Fibroblast of gingiva (primary cell): ENCODE measurements around the gene UVRAG.

Experiments
- DNase-seq: peaks from one replicate; pipeline ENCODE4 v3.0.0-alpha.2; 2011; ENCODE audit warnings: low read depth

The UVRAG gene

DNA sequence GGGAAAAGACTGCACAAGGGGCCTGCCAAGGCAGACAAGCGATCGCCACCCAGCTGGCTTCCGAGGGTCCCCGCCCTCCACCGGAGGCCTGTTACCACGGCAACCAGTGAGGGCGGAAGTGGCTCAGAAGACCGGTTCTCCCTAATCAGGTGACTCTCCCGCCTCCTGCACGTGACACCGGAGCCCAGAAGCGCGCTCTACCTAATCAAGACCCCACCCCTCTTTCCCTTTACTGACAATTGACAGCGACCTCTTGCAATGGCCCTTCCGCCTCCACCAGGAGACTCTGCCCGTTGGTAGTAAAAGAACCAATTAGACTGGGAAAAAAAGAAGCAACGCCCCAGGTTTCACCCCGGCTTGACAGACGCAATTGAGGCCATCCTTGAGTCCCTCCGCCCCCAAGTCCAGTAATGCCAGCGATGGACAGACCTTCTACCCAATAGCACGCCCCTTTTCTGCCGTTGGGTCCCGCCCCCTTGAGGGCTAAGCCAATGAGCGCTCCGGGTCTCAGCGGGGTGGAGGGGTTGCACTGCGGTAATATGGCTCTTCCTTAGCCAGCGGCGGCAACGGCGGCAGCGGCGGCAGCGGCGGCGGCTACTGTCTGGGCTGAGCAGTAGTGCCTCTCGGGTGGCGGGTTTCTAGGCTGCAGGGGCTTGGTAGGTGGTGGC is at the start of gene UVRAG:
Gene UVRAG (plus strand): TSS at position 534 of the 668 bp plus-strand sequence. CDS start 198 bp downstream, outside the sequence.
- peak; percentile 99 for DNase-seq

DNA sequence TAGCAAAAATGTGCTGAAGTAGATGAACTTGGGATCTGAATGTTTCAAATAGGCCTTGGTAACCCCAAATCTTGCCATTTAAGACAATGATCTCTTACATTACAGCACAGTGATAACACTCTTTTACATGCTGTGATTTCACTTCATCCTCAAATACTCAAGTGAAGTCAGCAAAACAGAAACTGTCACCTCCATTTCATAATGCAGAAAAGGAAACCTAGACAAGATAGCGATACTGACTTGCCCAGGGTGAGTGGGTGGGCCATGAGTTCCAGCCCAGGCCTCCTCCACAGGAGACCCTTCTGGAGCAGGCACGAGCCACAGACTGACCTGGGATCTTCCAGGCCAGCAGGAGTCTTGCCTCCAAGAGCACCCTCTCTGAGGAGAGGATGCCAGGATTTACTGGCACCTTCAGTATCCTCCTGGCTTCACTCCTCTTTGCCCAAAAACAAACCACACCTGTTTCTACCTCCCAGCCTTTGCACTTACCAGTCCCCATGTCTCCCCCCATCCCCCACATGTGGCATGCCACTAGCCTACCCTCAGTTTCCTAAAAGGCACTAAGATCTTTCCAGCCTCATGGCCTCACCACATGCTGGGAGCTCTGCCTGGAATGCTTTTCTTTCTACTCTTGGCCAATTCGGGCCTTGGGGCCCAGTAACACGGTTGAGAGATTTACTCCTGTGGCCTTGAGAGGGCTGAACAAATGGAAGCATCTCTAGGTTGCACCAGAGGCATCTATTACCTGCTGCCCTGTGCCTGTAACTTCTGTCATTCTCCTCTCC is 48.4 kb upstream of the UVRAG start:
- DNase-seq = no peak

DNA sequence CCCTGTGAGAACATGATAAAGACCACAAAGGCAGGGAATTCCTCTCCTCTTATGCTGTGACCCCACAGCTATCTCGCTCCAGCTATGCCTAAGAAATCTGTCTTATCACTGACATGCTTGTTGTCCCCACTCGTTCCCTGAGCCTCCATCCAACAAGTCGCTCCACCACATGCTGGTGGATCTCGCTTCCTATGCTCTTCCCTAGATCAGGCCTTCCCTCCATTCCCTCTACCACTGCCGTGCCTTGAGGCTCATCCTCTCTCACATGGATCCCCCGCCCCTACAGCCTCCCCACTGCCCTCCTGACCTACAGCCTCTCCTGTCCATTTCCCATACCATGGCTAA is 47.8 kb upstream of the UVRAG start:
- no peak for DNase-seq

DNA sequence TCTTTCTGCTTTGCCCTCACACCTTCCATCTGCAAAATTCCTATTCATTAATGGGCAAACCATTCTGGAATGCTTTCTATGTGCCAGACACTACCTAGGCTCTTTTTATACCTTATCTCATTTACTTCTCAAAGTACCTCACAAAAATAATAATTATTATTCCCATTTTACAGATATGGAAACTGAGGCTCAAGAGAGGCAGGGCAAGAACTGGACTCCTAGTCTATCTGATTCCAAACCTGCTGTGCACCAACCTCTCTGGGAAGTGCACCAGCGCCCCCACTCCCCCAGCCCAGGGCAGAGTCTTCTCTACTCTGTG is 47.3 kb upstream of the UVRAG start:
- DNase-seq = no peak

DNA sequence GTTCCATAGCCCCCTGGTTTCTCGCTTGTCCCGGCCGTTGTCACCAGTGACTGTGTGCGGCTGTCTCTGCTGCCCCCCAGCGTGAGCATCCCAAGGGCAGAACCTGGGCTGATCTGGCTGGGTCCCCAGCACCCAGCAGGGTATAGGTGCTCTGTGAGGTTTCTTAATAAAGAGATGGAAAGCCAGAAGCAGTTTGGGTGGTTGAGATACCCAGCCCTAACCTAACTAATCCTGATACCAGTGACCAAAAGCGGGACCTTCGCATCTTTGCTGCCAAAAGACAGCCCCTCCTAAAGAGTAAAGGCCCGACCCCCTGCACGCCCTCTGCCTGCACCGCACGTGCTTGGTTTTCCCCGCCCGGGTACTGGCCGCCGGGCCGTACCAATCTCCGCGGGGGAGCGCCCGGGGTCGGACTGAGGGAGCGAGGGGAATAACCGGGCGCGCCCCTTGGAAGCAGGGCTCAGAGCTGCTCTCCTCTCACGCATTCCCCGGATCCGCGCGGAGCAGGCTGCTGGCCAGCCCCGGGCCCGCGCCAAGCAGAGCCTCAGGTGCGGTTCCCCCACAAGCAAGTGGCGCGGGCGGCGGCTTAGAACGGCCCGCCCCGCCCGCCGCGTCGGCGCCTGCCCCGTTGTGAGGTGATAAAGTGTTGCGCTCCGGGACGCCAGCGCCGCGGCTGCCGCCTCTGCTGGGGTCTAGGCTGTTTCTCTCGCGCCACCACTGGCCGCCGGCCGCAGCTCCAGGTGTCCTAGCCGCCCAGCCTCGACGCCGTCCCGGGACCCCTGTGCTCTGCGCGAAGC is 46.7 kb upstream of the UVRAG start, which contains the start of gene DGAT2:
Gene DGAT2 (plus strand): TSS at position 667 of the 797 bp plus-strand sequence. CDS start 214 bp downstream, outside the sequence.
- peak; percentile 37 for DNase-seq

DNA sequence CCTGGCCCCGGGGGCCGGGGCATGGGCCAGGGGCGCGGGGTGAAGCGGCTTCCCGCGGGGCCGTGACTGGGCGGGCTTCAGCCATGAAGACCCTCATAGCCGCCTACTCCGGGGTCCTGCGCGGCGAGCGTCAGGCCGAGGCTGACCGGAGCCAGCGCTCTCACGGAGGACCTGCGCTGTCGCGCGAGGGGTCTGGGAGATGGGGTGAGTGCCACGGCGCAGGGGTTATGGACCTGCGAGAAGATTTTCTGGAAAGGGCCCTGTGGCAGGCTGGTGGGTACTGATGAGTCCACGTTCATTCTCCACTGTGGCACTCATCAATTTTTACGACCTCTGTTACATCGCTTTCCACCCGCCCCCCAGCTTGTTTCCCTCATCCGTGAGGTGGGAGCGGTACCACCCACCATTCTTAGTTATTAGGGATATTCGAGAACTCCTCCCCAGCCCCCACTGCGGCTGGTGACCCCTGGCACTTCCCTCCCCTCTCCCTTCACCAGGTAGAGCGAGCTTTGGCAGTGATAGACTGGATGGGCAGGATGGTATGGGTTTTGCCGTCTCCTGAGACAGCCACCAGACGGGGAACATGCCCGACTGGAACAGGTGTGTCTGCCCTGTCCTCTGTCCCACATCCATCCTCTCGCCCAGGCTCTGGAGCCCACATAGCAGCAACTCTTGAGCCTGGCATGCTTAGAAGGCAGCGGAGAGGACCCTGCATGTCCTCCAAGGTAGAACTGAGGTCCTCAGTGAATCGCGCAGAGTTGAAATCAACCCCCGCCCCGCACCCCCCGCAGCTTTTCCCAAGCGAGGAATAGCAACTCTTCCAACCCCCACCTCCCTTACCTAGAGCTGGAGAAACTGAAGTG is 45.9 kb upstream of the UVRAG start:
- DNase-seq = no peak

DNA sequence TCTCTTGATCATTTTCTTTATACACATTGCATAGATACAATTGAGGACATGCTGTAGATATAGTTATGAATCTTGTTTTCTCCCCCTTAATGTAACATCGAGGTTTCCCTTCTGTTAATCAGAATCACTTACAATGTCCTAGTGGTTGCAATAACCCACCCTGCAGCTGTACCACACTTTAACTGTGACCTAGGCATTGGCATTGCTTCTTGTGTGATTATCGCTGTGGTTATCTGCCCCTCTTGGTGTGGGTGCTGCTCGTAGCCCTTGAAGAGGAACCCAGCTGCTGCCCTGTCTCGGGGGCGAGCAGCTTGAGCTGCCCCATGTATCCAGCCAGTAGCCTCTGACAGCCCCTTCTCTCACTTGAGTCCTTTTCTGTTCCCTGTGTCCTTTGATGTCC is 44.9 kb upstream of the UVRAG start:
- no peak for DNase-seq

DNA sequence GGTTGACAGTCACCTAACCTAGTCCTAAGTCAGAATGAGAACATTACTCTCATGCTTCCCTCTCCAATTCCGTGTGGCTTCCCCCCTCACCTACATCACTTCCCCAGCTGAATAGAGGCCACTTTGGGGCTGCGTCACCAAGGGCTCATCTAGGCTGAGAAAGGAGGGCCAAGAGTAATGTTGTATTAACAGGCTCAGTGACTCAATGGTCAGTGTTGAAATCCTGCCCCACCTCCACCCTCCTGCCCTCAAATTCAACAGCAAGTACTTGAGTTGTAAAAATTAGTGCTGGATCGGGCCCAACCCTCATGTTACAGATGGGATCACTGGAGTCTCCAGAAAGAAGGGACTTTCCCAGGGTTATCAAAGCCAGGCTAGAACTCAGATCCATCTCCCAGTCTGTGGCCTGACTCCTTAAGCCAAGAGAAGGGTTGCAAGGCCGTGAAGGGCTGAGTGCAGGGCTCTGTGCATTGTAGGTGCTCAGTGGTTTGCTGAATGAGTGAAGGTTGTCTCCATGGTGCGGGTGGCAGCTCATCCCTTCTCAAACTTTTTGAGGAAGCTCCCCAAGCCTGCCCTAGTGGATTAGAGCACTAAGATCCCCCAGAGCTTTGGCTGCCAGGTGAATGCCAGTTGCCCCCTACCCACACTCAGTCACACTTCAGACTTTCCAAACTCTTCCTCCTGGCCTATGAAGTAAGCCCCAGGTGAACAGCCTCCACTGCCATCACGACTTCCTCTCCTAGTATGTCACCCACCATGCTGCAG is 43.2 kb upstream of the UVRAG start:
- peak; percentile 56 for DNase-seq

DNA sequence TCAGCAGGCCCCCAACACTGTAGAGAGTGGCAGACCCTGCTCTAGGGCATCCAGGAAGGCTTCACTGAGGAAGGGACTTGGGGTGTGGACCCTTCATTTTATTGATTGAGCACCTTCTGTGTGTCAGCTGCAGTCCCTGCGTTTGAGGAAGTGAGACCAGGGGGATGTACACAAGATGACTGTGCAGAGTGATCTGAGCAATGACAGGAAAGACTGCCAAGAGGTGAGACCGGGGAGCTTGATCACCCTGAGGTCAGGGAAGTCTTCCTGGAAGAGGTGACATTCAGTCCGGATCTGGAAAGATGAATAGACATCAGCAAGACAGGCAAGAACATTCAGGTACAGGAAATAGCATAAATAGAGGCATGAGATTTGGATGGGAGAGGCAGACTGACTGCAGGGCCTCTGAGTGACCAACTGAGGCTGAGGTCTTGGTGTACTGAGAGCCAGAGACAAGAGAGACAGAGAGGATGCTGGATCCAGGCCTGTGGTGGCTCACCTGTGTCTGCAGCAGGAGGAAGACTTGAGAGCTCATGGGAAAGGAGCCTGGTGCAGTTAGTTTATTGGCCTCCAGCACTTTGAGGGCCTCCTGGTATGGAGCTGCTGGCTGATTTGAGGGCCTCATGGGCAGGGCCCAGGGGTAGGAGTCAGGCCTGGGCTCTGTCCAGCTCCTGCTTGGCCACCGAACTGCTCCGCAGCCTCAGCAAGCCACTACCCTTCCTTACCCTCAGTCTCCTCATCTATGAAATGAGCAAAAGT is 41.2 kb upstream of the UVRAG start:
- no peak for DNase-seq

DNA sequence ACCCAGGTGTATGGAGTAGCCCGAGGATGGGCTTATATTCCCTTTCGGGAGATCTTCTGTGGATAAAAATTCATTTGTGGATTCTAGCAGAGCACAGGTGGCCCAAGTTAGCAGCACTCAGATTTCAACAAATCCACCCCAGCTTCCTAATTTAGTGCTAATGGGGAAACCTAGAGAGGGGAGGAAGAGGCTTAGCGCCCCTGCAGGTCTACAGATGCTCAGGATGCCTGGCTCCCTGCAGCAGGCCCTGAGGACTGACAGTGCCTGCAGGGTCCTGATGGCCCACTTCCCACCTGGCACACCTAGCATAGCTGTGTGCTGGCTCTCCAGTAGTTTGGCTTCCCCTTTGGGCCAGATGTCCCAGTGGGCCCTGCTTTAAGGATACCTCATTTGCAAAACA is 40.0 kb upstream of the UVRAG start:
- DNase-seq = no peak

DNA sequence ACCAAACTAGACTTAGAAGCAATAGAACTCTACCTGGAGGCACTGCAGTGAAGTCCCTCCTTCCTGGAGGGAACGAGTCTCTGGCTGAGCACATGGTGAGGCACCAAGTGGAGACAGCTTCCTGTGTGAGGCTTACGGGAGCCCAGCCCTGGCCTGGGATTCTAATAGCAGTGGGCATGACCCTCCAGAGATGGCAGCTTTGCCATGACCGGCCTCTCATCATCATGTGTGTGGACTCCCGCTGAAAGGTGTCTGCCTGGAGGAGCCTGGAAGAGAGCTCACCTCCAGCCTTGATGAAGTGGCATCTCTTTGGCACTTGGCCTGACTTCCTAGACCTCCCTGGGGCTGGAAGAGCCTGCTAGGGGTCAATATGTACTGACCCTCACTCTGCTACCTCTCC is 38.5 kb upstream of the UVRAG start:
- DNase-seq = no peak

DNA sequence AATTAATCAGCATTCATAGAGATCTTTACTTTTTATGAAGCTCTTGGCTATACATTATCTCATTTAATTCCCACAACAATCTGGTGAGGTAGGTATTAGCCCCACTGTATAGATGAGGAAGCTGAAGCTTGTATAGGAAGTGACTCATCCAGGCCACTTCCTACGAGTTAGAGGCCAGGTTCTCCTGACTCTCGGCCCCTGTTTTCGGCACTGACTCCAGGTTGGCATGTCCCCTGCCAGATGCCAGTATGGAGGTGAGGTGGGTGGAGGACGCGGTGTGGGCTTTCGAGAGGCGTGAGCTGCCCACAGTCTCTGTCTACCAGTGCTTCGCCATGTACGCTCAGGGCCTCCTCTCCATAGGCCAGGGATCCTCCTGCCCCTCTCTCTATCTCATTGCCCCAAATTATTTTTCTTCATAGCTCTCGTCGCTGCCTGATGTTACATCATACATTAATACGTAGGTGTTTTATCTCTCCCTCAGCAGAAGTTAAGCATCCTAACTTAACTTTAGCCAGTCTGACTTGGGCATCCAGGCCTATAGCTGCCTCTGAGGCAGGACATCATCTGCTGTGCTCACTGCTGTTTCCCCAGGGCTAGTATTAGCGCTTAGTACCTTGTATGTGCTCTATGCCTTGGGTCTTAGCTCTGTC is 37.4 kb upstream of the UVRAG start:
- DNase-seq = no peak

DNA sequence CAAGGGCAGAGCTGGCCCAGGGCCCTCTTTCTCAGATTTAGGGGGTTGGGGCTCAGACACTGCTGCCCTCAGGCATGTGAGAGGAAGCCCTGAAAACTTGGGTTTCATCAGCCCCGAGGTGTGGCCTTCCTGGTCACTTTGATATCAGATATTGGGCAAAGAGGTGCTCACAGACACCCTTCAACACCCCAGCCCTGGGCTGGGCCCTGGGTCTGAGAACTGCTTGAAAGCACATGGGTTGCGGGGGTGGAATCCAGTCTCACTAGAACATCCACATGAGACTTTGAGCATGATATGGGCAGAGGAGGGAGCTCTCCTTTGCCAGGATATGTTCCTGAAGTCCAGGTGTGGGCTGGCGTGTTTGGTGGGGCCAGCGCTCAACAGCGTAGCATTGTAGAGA is 36.0 kb upstream of the UVRAG start:
- DNase-seq = no peak

DNA sequence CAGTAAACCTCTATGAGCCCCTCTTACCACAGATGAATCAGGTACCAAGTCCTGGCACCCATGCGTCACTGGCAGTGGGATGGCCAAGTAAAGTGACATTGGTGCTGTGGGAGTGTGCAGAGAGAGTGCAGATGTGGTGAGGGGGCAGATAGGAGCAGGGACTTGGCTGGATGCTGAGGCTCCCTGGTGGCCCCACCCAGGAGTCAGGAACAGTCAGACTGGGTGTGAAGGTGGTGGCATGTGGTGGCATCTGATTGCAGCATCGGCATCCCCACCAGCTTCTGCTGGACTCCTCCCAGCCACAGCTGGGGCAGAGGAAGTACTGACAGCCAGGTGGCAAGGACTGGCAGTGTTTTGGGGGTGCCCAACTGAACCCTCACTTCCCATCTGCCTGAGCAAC is 35.0 kb upstream of the UVRAG start:
- no peak for DNase-seq

DNA sequence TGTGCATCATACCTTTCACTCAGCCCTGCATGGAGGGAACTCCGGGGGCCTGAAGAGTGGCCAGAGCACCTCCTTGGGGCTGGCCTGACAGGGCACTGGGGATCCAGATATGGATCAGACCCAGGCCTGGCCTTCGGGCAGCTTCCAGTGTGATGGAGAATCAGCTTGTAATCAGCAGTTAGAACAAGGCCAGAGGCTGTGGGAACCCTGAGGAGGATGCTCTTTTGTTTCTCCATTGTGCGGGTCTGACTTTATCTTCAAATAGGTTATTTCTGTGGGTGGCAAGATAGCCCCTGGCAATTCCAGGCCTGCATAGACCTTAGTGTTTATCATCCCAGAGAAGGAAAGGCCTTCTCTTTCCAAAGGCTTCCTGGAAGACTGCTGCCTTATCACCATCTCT is 34.1 kb upstream of the UVRAG start:
- DNase-seq = no peak

DNA sequence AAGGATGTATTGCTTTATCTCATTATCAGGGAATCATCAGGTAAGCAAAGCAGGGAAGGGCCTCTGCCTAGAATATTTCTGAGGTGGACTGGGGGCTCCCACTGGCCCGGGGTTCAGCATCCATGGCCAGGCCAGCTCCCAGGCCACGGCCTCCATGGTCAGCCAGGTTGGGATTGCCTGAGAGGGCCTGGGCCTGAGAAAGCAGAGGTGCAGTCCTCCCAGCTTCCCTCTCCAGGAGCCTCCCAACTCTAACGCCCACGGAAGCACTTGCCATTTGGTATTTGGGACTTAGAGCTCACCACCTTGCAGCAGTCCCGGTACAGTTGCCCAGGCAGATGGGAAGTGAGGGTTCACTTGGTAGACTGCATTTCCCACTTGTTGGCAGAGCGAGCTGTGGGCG is 33.7 kb upstream of the UVRAG start:
- no peak for DNase-seq

DNA sequence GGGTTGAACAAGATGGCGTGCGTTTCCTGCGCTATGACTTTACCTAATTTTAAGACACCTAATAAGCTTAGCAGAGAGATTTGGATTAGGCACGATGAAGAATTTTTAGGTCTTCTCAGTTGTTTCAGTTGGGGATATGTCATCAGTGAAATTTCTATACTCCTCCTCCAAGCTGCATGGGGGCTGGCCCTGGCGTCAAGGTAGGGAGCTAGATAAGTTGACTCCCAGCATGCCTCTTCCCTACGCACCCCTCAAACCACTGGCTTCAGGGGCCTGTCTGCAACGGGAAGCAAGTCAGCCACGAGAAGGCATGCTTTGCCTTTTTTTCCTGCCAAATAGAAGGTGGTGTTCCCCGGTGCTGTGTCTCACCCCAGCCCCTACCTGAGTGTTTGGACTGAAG is 33.2 kb upstream of the UVRAG start:
- no peak for DNase-seq

DNA sequence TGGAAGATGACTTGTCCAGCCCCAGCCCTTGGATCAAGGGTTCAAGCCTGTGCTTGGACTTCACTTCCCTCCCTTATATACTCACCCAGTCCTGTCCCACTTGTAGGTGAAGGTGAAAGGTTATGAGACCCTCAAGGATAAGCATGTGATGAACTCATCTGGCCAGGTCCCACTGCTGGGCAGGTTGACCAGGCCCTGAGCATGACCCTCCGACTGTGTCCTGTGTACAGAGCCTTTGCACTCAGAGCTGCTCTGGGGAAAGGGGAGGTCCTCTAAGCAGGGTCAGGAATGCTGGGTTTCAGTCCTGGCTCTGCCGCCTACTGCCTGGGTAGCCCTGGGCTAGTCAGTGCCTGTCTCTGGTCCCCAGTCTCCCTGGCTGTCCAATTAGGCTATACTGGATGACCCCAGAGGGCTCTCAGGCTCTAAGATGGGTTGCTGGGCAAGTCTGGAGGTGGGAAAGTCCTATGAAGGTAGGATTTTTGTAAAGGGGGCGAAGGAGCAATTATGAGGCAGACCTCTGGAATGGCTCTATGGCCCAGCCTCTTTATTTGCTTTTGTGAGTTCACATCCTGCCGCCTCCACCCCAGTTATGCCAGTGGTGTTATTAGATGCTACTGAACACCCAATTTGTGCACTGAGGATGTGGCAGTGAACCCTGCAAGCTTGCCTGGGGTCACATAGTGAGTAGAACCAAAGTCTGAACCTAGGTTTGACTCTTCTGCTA is 32.3 kb upstream of the UVRAG start:
- DNase-seq = no peak

DNA sequence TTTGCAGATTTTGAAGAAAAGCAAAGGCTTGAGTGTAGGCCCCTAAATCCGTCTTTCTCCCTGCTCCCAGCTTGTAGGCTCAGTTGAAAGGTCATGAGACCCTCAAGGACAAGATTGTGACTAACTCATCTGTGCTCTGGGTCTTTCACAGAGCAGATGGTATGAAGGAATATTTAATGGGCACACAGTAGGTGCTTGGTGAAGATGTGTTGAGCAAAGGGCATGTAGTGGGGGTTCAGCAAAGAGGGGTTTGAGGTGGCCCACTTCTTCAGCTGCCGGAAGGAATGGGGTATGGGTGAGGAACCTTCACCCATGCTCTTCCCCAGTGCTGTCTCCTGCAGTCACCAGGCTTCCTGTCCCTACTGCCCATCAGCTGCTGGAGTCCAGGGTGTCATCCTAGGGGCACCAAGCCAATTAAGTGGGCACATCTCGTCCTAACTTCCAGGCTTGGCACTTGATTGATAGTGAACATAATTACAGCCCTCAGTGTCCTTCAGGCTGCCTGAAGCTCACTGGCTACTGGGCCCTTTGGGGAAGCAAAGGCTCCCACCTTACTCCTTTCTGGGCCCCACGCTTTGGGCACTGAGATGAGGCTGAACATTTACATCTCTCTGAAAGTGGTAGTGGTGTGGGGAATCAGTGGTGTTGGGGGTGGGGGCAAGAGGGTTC is 31.5 kb upstream of the UVRAG start:
- DNase-seq = no peak
